ENCODE results near the gene TAGAP.
"Not testable (repeated sequence)": the region's sequence is repeated elsewhere in the genome, so short reads cannot be mapped to it uniquely, and the experiment has no call there.

The TAGAP gene

DNA sequence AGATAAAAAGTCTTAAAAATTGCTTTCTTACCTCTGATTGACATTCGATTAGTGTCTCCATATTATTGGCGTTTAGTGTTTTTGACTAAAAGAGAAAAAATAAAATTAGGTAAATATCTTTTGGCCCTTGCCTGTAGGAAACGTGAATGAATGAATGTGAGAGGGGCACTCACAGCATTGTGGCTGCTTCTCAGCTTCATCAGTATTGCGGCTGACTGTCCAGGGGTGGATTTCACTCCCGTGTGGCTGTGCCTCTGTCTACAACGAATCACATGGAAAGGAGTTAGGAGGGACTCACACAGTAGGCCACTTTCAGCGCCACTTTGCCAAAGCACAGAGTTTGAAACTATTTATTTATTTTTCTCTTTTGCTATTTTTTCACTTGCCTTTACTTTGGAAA, 844 bp downstream of the TAGAP start:
- no peak for DNase-seq (ENCODE audit: low read depth)

DNA sequence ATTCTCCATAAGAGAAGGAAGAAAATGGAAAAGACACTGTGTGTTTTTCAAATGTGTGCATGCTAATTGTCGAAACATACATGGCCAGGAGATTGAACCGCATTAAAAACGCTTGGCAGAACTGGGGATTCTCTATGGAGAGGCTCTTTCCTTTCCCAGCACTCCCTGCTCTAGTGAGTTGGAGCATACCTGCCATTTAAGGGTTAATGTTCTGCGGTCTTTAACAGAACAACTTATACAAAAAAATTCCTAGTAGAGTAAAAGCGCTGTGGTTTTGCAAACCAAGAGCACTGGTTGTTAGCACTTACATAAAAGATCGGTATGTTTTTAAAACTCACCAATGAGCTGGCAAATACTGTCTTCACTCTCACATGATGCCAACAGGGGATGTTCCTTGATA, 1.5 kb downstream of the TAGAP start:
- no peak for DNase-seq (ENCODE audit: low read depth)

DNA sequence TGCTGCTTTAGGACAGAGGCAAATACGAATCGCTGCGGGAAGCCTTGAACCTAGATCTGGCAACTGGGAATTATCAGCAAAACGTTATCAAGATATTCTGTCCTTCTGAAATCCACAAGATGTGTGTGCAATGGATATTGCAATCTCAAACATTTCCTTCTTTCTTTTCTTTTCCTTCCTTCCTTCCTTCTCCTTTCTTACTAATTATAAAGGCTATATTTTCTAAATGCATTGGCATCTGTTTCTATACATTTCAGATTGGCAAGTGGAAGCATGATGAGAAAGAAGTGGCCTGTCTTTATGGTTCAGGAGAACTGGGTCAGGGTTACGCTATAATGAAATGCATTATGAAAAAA, 2.0 kb downstream of the TAGAP start:
- DNase-seq (ENCODE audit: low read depth), result no peak

DNA sequence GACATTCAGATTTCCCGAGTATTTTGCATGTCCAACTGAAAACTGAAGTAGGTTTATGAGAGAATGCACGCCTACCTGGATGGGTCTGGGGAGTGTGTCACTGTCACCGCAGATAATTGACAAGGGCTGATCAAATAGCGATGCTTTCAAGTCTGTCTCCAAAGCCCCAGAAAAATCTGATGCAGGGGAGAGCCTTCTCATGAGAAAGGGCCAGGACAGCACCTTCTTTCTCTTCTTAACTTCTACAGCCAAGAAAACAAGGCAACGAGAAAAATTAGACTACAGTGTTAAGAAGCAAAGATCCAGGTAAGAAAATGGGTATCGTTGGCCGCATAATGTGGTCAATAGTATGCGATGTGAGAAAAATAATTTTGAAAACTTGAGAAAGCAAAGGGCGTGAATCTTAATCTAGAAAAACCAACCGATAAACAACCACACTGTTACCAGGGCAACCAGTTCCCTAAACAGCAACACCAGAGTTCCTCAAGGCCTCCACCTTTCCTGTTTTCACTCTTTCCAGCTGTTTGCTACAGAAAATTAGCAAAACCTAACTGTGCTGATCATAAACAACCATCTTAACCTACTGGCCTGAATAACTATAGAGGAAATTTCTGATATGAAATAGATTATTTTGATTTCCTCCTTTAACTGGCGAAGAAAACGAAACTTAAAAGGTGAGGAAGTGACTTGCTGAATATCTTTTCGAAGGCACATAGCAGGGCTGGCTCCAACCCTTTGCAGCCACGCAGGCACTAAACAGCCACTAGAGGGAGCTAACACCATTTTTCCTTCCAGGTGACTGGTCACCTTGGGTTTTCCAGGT, 2.6 kb downstream of the TAGAP start:
- peak; percentile 51 for DNase-seq (ENCODE audit: low read depth)

DNA sequence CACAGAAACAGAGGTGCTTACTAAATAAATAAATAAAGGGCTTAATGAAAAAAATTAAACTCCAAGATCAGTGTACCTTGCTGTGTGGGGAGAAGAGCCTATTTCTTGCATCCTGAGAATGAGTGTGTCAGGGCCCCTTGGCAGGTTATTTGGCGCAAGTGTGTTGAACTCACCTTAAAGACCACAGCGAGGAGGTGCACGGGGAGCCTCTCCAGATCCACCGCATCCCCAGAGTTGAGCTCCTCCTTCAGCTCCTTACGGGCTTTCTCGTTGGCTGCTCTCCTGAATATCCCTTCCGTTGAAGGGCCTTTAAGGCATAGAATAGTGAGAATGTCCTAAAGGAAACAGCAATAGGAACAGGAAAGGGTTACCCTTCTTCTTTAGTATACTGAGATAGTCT, 3.6 kb downstream of the TAGAP start:
- DNase-seq (ENCODE audit: low read depth), result no peak

DNA sequence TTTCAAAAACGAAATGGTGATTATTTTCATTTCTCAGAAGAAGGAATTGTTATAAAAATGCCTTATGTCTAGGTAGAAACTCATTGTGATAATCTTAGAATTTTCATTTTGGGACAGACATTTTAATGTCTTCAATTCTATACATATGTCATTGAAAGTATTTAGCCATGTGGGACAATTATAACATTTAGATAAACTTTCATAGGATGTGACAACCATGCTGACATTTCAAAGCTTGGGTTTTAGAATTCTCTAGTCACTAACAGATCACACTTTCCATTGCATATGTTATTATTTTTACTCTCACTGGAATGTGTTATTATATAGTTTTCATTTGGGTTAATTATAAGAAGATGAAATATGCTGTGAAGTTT, 4.9 kb downstream of the TAGAP start:
- no peak for DNase-seq (ENCODE audit: low read depth)

DNA sequence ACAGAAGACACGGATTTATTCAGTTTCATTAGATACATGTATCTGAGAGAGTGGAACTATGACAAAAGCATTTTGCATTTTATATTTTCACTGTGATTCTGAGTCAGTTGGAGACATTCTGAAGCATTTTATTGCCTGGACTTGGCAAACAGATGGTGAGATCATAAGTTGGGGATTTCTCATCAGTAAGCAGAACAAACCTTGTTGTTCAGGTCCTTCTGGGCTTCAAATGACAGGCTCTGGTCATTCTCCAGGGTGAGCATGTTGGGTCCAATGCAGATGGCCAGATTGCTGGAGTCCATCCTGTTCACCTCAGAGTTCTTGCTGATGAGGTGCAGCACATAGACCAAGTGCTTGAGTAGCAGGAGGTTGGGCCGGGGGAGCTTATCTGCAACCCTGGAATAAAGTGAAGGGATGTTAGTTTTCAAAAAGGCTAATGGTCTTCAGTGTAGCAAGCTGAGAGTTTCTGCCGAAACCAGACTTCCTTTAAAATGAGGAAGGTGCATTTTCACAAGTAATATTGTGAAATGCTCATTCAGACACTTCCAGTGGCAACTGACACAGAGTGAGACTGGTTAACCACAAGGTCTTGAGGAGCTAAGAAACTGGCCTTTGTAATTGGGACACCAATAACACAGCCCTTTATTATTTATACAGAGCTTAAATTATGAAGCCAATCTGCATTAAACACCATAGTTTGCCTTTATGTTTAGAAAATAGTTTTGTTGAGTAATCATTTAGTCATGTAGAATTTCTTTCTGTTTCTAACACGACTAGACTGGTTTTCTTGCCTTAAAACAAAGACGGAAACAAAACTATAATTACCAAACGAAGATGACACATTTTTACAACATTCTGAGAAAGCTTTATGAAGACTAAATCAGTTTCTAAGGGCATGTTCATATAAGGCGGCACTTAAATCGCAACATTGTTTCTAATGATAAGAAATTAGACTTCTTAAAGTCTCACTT, 5.6 kb downstream of the TAGAP start:
- DNase-seq (ENCODE audit: low read depth), result peak; percentile 65

DNA sequence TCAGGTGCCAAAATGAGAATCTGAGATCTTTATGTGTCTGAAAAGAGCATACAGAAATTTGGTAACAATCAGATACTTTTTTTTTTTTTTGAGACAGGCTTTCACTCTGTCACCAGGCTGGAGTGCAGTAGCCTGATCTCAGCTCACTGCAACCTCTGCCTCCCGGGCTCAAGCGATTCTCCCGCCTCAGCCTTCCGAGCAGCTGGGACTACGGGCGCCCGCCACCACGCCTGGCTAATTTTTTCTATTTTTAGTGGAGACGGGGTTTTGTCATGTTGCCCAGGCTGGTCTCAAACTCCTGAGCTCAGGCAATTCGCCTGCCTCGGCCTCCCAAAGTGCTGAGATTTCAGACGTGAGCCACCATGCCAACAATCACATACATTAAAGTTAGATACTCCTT, 6.5 kb downstream of the TAGAP start:
- not testable (repeated sequence) for DNase-seq (ENCODE audit: low read depth)

DNA sequence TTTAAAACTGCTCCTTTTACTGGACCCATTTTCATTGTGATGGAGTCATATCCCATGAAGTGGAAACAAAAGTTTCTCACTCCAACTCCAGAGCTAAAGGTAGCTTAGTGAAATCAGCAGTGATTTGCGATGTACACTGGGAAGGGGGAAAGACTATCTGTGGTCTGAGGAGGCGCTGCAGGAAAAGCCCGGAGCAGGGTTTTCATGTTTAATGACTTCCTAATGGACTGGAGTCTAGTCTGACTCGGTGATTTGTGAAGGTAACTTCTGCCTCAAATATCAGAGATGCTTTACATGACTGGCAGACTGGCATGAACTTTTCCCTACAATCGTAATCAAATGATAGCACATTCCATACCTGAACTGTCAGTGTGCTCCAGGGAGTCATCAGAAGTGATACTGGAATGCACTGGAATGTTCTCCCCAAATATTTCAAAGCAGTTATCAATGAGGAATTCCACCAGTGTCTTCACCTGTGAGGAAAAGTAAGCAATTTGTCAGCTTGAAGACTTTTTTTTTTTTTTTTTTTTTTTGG, 7.0 kb downstream of the TAGAP start:
- no peak for DNase-seq (ENCODE audit: low read depth)

DNA sequence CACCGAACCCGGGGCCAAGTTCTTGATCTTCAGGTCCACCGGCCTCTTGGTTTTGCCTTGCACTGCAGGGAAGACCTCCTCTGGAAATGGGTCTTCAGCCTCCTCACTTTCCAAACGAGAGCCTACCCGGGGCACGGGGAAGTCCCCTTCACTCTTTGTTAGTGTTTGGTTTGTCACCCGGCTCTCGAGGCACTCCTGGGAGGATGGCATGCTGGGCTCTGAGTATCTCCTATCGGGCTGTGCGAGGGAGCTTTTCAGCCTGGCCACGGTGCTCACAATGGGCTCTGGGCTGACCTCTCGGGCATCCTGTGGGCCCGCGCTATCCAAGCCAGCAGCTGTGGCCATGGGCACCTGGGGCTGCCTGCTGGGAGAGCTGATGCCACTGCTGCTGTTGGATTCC, 8.1 kb downstream of the TAGAP start:
- no peak for DNase-seq (ENCODE audit: low read depth)

DNA sequence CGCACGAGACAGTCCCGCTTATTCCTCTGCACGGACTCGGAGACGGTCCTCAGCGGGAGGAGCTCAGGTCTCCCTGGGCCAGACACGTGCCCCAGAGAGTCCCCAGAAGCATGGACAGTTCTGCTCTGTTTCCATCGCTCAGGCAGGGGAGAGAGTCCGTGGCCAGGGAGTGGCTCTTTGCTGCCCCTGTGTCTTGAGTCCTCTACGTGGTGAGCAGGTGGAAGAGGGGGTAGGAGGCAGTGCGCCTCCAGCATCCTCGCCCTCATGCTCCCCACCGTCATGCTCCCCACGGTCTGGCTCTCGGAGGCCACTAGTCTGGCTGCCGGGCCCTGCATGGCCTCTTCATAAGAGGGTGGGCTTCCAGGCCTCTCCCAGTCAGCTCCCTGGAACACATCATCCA, 8.9 kb downstream of the TAGAP start:
- DNase-seq (ENCODE audit: low read depth), result no peak

DNA sequence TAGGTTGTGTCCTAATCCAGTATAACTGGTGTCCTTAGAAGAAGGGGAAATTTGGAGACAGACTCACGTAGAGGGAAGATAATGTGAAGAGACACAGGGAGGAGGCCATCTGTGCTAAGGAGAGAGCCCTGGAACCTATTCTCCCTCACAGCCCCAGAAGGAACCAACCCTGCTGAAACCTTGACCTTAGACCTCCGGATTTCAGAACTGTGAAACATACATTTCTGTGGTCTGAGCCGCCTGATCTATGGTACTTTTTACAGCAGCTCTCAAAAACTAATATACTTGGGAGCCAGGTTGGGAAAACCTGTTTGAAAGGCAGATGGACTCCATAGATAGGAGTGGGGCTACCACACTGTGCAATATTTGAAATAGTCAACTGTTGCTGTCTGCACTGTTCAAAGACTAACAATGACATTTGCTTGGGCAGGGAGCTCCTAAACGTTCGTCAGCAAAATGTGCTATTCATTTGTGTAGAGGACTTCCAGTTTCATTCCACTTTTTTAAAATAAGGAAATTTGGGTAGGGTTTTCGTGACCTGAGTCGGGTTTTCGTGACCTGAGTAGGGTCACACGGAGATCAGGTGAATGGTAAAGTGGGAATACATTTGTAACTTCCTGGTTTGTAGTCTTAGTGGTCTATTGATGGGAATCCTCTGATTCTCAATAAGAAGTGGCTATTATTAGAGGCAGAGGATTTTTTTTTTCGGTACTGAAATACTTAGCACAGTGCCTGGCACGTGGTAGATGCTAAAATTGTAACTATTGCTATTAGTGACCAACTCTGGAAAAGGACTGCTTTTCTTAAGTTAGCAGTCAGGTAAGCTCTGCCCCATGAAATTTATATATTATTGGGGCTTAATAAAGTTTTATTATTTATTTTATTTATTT, 11.4 kb downstream of the TAGAP start:
- DNase-seq (ENCODE audit: low read depth), result peak; percentile 20

DNA sequence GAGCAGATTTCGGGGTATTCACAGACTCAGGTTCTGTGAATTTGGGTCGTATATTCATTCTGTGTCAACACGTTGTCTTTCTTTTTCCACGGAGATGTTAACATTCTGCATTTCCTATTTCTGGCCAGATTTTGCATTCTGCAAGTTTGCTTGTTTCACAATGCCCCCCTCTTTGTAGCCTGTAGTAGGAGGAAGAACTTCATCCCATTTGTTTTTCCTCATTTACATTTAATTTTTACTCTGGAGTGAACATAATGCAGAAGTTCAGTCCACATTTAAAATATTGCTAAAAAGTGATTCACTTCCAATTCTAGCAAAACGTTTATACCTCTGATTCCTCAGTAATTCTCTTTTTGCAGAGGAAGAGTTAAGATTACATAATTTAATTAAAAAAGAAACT, 12.9 kb downstream of the TAGAP start:
- no peak for DNase-seq (ENCODE audit: low read depth)

DNA sequence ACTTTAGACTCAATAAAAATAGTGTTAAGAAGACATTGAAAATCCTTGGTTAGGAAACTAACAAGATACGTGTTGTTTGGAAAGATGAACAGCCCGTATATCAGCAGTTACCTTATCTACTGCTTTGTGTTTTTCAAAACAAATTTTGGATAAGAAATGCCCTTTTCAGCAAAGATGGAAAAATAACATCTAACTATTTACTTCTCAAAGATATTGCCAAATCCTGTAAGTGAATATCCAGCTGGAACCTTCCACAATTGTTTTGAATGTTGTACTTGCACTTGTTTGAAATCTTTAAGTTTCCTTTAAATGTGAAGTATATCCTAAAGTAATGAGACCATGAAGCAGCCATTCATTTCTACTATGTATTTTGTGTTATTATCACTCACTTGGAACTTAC, 14.6 kb downstream of the TAGAP start:
- DNase-seq (ENCODE audit: low read depth), result no peak

DNA sequence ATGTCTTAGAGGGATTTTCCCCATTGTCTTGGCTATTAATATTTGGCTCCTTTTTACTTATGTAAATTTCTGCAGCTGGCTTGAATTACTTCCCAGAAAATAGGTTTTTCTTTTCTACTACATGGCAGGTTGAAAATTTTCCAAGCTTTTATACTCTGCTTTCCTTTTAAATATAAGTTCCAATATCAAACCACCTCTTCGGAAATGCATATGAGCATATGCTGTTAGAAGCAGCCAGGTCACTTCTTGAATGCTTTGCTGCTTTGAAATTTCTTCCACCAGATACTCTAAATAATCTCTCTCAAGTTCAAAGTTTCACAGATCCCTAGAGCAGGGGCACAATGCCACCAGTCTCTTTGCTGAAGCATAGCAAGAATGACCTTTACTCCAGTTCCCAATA, 19.6 kb downstream of the TAGAP start:
- not testable (repeated sequence) for DNase-seq (ENCODE audit: low read depth)

DNA sequence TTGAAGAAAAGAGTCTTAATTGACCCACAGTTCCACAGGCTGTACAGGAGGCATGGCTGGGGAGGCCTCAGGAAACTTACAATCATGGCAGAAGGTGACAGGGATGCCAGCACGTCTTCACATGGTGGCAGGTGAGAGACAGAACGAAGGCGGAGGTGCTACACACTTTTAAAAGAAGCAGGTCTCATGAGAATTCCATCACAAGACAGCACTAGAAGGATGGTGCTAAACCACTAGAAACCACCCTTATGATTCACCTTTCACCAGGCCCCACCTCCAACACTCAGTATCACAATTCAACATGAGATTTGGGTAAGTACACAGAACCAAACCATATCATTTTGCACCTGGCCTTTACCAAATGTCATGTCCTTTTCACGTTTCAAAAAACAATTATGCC, 20.9 kb downstream of the TAGAP start:
- DNase-seq (ENCODE audit: low read depth), result no peak

DNA sequence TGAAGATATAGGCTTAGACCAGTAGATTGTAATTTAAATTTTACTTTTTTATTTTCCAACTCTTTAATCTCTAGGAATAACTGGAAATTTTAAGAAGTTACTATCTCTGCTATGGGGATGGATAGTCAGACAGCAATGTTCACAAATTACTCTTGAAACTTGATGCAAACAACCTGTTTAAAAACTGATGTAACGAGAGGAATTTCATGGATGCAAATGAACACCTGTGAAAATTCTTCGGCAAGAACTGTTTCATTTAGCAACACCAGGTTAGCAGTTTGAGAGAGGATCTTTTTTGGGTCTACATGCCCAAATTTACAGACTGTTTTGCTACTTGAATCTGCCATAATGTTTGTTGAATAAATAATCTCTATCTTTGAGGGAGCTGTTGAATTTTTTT, 24.8 kb downstream of the TAGAP start:
- no peak for DNase-seq (ENCODE audit: low read depth)

DNA sequence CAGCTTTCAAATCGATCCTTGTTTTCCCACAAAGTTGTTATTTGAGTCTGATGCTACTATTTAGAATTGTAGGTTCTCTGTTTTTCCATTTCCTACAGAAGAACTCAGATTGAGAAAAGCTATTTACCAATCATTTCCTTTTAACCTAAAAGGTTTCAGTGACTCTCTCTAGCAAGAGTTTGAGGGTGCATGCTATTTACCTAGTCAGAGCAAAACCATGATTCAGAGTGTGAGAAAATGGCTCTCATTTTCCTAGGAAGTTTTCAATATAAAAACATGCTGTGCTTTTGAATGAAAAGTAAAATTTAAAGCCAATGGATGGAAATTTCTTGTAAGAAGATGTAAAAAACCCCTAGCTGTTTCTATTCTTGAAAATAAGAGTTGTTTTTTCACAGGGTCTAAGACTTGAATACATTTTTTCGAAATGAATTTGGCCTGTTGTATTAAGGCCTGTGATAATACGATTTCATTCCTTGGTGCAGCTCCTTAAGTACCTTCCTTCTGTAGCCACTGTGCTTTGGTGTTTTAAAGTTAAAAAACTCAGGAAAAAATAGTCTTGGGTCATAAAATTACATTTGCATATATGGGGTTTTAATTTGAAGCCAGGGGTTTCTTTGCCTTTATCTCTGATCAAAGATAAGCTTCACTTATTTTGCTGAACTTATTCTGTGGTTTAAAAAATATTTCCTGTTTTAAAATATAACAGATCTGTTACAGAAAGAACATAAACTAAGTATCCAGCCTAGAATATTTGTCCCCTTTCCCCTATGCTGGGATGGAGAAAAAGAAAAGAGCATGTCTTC, 26.8 kb downstream of the TAGAP start:
- no peak for DNase-seq (ENCODE audit: low read depth)

DNA sequence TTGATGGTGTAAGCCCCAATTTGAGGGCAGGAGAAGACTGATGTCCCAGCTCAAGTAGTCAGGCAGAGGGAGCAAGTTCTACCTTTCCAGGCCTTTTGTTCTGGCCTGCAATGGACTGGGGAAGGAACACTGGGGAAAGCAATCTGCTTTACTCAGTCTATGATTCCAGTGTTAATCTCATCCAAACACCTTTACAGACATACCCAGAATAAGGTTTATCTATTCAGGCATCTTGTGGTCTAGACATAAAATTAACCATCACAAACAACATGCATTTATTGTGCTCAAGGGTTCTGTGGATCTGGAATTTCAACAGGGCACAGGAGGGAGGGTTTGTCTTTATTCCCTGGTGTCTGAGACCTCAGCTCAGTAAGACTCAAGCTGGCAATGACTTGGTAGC, 30.4 kb downstream of the TAGAP start:
- no peak for DNase-seq (ENCODE audit: low read depth)

DNA sequence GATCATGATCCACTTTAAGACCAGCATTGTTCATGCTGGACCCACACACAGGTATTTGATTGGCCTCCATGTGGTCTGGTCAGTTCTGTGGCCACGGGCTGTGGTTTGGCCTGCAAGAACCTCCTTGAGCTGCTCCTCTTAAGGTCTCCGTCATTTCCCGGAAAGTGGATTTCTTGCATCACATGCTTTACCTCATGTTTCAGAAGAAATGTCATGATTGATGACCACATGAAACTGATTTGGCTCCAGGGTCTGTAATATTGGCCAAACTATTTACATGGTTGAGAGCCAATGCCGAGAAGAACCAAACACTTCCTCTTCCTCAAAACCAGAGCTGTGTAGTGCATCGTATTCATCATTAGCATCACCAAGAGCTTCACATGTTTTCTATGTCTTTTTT, 31.6 kb downstream of the TAGAP start:
- DNase-seq (ENCODE audit: low read depth), result no peak

DNA sequence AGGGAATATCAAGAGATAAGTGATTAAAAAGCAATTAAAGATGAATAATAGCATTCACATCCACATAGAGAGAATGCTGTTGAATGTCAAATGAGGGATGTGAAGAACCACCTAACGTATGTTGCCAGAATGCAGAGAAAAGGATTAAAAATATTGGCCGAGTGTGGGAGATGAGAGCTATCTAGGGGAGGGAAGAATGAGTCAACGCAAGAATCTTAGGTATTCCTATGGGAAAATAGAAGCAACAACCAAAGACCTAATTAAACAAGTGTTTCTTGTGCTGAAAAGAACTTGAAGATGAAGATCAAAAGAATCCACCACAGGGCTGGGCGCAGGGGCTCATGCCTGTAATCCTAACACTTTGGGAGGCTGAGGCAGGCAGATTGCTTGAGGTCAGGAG, 32.6 kb downstream of the TAGAP start:
- peak; percentile 64 for DNase-seq (ENCODE audit: low read depth)
